RWPE1 (cell line): ENCODE measurements around the gene BIRC7.
A peak's percentile ranks its signal among the peaks of the same experiment; 100 is the strongest.

Experiments used
- CTCF ChIA-PET: fragments of 350-600 bp; sonication (Branson Sonifier 250); formaldehyde crosslinking; extraction: SDS; loops from one replicate; lab custom pipeline; 2021; lab: Yijun Ruan, JAX
- POLR2A ChIA-PET: fragments of 400-600 bp; formaldehyde crosslinking; extraction: SDS; loops from one replicate; lab custom pipeline; 2020; ENCODE audit warnings: antibody characterized with exemption; ENCODE audit not compliant: low non-redundant PET; lab: Yijun Ruan, JAX
- DNase-seq: peaks from one replicate; pipeline ENCODE4 v3.0.0; 2012; ENCODE audit warnings: low spot score
- H3K27ac ChIP-seq: fragments of 450-650 bp; 2 replicates; pipeline ENCODE4 v1.5.1; 2017
- TF ChIP-seq, protein P1 (sequence below): fragments of 450-650 bp; conservative IDR thresholded peaks from 2 replicates; pipeline ENCODE4 v1.5.1; 2017; ENCODE audit warnings: low read depth, mild to moderate bottlenecking

BIRC7 gene

DNA sequence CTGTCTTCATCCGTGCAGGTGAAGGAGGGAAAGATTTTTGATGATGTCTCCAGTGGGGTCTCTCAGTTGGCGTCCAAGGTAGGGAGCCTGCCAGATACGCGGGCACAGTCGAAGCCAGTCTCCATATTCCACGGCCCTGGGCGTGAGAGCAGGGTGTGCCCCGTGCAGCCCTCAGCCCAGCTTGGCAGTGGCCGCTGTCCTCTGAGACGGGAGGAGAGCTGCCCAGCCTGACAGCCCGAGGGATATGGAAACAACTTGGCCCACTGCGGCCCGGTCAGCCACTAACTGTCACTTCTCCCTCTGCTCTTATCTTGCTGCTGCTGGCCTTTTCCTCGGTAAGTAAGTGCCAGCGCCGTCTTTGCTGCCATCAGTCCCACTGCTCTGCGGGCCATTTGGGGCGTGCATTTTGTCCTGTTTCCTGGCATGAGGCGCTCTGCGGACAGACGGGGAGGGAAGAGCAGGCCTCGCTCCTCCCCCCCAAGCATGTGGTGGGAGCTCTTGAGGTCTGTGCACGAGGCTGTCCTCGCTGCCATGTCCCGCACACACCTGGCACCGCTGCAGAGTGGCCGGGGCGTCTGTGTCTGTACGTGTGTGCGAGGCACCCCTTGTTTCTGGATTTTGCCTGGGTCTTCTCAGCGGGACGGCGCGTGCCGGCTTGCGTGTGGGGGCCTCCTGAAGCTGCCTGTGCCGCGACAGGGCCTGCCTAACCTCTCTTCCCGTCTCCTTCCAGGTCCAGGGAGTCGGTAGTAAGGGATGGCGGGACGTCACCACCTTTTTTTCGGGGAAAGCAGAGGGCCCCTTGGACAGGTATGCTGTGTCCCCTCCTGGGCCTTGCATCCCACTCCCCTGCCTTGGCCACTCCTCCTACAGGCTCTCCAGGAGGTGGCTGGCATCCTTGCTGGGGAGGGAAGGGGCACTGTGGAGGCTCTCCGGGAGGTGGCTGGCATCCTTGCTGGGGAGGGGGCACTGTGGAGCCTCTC, 50.2 kb downstream of the BIRC7 start:
- CTCF ChIA-PET = interaction anchor here (0.6 to 2.7 kb wide), 4 partner anchors 10 to 97 kb away, joined by 3 to 11 read pairs (median 5); no protein-coding TSS in a partner anchor
- TF ChIP-seq, protein P1, sequence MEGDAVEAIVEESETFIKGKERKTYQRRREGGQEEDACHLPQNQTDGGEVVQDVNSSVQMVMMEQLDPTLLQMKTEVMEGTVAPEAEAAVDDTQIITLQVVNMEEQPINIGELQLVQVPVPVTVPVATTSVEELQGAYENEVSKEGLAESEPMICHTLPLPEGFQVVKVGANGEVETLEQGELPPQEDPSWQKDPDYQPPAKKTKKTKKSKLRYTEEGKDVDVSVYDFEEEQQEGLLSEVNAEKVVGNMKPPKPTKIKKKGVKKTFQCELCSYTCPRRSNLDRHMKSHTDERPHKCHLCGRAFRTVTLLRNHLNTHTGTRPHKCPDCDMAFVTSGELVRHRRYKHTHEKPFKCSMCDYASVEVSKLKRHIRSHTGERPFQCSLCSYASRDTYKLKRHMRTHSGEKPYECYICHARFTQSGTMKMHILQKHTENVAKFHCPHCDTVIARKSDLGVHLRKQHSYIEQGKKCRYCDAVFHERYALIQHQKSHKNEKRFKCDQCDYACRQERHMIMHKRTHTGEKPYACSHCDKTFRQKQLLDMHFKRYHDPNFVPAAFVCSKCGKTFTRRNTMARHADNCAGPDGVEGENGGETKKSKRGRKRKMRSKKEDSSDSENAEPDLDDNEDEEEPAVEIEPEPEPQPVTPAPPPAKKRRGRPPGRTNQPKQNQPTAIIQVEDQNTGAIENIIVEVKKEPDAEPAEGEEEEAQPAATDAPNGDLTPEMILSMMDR = no peak
- POLR2A ChIA-PET = no interaction called here
- DNase-seq = no peak
- H3K27ac ChIP-seq = no peak overlapping the region

DNA sequence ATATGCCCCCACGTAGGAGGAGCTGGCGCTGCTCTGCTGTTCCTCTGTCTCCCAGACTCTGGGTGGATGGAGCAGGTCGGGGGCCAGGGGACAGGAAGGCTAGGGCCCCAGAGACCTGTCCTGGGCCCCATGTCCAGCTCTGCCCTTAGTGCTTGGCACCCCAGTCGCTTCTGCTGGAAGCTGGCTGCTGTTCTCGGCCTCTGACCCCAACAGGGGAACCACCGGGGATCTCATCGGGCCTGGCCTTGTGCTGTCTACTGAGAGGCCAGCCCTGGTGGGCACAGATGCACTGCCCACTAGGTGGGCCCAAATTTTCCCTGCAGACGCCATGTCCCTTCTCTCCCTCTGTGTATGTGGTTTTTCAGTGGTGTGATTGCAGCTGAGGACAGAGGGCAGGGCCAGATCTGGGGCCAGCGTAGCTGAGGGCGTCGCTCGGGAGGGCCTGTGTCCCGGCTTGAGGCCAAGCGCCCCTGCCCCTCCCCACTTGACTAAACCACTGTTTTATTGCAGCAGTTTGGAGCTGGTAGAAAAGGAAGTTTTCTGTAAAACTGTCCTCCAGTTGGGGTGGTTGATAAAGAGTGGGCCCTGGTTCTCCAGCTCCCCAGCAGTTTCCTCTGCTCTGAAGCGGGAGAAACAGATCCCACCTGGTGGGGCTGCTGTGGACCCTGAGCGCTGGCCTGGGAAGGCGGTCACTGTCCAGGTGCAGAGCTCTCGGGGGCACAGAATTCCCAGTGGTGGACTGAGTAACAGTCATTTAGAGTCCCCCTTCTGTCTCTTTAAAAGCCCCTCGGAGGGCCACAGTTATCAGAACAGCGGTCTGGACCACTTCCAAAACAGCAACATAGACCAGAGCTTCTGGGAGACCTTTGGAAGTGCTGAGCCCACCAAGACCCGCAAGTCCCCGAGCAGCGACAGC, 51.3 kb downstream of the BIRC7 start:
- POLR2A ChIA-PET = no interaction called here
- peak overlapping the region; percentile 19 for H3K27ac ChIP-seq
- no peak for DNase-seq

DNA sequence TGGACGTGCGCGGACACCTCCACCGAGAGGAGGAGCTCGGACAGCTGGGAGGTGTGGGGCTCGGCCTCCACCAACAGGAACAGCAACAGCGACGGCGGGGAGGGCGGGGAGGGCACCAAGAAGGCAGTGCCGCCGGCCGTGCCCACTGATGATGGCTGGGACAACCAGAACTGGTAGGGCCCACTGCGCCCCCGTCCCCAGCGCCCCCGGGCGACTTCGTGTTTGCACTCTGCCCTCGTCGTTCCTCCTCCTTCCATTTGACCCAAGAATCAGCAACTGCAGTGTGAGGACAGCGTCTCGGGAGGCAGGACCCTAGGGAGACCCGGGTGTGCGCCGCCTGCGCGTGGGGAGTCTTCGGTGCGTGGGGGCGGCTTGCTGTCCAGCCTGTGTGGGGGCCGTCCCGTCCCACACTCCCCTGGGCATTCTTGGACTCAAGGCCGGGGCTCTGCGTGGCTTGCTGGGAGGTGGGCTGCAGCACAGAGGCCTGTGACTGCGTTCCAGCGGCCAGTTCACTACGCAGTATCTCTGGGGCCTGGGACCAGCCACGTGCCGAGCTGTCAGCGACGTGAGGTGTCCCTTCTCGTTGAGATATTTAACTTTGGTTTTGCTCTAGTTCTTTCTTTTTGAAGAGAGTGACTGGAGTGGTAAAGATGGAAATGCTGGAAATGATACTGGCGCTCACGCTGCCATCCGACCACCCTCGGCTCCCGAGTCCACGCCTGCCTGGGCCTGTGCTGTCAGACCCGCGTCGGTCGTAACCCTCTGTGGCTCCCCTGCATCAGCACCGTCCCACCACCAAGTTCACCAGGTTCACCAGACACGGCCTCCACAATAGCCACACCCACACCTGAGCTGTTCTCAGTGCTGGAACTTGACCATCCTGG, 52.2 kb downstream of the BIRC7 start:
- CTCF ChIA-PET = interaction anchor here (0.7 to 3.4 kb wide), 4 partner anchors 11 to 65 kb away, joined by 3 to 12 read pairs (median 5); no protein-coding TSS in a partner anchor
- no peak for DNase-seq
- POLR2A ChIA-PET = interaction anchor here (0.5 kb wide), 1 partner anchor 1125 kb away, joined by 3 read pairs; no protein-coding TSS in a partner anchor
- peak overlapping the region; percentile 19 for H3K27ac ChIP-seq
- TF ChIP-seq, protein P1 = no peak

More for the DNA sequence above, 51.3 kb downstream of the BIRC7 start:
- TF ChIP-seq, protein P1 = no peak
- CTCF ChIA-PET = interaction anchor here (0.7 to 3.4 kb wide), 7 partner anchors 9 to 72 kb away, joined by 3 to 12 read pairs (median 5); no protein-coding TSS in a partner anchor

DNA sequence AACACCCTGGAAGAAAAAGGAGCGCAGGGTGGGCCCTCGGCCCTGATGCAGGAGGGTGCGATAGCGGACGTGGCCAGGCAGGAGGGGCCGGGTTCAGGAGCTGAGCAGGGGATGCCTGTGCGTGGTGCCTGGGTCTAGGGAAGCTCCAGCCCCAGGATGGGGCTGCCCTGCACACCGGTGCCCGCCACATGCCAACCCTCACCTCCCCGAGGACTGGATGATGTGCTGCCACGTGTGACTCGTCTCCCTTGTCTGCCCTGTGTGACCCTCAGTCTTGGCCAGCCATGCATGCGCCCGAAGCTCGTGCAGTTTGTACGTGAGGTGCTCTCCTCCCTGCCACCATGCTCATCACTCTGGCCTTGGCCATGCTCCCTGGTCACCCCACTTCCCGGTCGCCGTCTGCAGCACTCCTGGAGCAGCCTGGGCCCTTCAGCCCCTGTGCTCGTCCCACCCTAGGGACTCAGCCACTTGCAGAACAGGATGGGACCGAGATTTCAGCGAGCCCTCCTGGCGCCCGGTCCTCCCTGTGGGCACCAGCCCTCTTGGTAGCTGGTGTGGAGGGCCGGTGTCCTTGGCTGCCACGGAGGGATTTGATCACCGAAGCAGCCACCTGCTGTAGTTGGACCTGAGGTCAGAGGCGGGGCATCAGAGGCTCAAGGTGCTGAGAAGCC, 53.0 kb downstream of the BIRC7 start:
- H3K27ac ChIP-seq = peak overlapping the region; percentile 19; the same call in 1 of the 2 replicates
- DNase-seq = no peak
- TF ChIP-seq, protein P1 = no peak
- CTCF ChIA-PET = interaction anchor here (0.7 to 3.4 kb wide), 5 partner anchors 12 to 373 kb away, joined by 3 to 12 read pairs (median 5); no protein-coding TSS in a partner anchor
- POLR2A ChIA-PET = interaction anchor here (0.5 kb wide), 1 partner anchor 1125 kb away, joined by 3 read pairs; no protein-coding TSS in a partner anchor
